HG02798 (cell line): Measurements from ENCODE around the gene CENPS.
"Not testable (repeated sequence)": the region's sequence is repeated elsewhere in the genome, so short reads cannot be mapped to it uniquely, and the experiment has no call there.

ENCODE experiments used
- ATAC-seq: cut with Tn5 transposase; IDR thresholded peaks from one replicate; pipeline ENCODE4 v1.9.1; 2021; ENCODE audit warnings: mild to moderate bottlenecking; ENCODE audit not compliant: unreplicated experiment, poor library complexity

Gene CENPS

DNA sequence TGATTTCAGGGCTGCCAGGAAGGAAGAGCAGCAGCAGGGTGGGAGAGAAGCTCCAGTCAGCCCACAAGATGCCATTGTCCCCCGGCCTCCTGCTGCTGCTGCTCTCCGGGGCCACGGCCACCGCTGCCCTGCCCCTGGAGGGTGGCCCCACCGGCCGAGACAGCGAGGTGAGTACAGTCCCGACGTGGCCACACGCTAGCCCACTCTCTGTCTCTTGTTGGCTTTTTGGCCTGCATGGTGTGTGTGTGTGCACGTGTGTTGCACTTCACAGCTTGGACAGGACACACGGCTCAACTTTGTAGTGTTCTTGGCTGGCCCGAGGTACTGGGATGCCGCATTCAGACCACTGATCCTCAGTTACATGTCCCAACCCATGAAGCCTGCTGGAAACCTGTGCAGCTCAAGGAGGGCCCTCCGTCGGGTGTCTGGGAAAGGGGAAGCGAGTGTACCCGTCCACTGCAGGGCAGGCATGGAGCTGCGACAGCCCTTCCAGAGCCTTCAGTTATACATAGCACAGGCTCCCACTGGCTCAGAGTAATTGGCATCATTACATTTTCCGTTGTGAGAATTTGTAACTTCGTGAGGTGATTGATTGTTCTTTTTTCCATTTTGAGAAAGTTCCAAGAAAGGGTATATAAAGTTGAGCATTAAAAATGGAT is 20.1 kb downstream of the CENPS start:
- no peak for ATAC-seq

DNA sequence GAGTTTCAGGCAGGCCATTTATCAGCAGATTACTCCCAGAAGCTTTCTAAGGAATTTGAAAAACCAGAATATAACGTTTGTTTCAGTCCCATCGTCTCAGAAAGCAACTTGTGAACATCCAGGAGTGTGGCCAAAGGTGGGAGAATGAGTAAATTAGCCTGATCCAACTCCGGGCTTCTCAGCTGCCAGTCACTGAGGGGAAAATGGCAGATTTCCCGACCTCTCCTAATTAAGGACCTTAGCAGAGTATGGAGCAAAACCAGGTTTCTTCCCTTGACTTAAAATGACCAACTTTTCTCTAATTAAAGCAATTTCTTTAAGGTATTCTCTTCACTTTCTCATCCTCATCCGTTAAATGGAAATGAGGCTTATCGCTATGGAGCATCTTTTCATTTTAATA is 20.6 kb downstream of the CENPS start:
- ATAC-seq: no peak

DNA sequence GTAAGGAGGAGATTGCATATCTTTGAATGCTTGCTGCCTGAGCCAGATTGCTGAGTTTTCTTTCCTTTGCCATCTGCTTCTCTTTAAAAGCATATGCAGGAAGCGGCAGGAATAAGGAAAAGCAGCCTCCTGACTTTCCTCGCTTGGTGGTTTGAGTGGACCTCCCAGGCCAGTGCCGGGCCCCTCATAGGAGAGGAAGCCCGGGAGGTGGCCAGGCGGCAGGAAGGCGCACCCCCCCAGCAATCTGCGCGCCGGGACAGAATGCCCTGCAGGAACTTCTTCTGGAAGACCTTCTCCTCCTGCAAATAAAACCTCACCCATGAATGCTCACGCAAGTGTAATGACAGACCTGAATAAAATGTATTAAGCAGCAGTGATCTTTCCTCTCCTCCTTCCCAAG is 21.1 kb downstream of the CENPS start:
- ATAC-seq: no peak

DNA sequence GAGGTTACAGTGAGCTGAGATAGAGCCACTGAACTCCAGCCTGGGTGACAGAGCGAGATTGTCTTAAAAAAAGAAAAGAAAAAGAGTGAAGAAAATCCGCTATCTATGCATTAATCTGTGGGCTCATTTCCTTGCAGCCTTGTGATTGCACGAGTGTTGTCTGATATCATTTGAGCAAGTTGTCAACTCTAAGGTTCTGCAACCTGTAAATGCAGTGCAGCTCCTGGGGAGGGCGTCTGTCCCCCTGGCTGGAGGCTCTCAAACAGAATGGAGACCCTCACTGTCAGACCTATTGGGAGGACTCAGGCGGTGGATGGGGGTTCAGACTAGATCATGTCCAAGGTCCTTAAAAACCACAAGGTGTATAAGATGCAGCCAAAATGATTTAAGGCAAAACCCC is 25.8 kb downstream of the CENPS start:
- ATAC-seq: no peak

GRCh38 chr1:10456661-10457060 is 26.4 kb downstream of the CENPS start:
- no peak for ATAC-seq

DNA sequence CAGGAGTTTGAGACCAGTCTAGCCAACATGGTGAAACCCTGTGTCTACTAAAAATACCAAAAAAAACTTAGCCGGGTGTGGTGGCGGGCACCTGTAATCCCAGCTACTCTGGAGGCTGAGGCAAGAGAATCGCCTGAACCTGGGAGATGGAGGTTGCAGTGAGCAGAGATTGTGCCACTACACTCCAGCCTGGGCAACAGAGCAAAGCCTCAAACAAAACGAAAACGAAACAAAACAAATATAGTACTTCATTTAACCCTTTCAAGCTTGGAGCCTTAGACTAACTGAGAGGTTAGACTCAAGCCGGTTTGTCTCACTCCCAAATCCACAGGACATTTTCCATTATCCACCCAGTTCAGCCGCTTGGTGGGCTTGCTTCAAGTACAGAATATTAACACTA is 27.2 kb downstream of the CENPS start:
- not testable (repeated sequence) for ATAC-seq

DNA sequence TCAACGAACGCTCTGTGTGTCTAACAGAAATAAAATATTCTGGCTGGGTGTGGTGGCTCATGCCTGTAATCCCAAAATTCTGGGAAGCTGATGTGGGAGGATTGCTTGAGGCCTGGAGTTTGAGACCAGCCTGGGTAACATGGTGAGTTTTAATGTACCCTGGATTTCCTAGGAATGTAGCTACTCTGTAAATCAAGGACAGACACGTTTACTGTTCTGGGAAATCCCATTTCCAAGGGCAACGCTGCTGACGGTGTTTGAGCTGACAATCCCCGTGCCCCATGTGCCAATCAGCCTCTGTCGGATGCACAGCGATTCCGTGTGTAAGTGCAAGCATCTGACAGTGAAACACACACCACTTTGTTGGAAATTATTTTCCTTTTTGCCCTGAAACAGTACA is 27.6 kb downstream of the CENPS start:
- no peak for ATAC-seq

DNA sequence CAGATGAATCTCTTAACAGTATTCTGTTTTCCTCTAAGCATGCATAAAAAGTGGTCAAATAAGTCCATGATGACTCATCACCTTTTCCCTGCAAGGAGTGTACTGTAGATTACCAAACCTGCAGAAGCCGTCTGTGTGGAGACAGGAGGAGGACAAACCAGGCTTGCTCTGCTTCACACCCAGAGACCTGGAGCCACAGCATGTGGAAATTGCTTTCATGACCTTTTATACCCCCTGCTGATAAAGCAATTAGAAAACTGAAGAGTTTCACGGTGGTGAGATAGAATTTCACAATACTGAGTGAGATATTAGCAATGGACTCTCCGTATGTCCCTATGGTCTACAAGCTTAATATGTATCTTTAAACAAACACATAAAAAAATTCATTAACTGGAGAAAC is 29.0 kb downstream of the CENPS start:
- ATAC-seq: no peak

DNA sequence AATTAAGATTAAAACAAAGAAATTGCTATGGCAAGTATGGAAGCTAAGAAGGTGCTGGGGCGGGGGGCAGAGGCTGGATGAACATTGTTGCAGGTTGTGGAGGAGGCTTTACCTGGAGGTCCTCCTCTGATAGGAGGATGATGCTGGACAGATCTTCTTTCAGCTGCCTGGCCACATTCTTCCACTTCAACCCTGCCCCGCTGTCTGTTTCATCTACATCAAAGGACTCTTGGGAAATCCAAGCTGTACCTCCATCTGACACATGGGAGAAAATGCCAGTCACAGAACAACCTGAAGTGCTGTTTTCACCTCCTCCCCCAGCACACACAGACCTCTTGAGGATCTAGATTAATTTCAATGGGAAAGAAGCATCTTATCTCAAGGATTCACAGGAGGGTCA is 36.8 kb downstream of the CENPS start:
- no peak for ATAC-seq

DNA sequence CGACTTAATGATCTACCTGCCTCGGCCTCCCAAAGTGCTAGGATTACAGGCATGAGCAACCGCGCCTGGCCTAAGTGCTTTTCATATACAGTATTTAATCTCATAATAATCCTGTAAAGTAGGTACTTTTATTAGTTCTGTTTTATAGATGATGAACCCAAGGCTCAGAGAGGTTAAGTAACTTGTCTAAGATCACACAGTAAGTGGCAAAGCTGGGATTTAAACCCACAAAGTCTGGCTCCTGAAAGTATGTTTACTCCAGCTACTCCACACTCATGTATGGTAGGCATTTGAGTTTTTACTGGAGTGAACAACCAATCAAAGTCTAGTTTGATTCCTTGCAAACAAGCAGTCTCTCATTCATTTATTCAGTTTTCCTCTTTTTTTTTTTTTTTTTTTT is 39.8 kb downstream of the CENPS start:
- ATAC-seq: no peak

GRCh38 chr1:10471411-10472219 is 41.4 kb downstream of the CENPS start:
- ATAC-seq: no peak

DNA sequence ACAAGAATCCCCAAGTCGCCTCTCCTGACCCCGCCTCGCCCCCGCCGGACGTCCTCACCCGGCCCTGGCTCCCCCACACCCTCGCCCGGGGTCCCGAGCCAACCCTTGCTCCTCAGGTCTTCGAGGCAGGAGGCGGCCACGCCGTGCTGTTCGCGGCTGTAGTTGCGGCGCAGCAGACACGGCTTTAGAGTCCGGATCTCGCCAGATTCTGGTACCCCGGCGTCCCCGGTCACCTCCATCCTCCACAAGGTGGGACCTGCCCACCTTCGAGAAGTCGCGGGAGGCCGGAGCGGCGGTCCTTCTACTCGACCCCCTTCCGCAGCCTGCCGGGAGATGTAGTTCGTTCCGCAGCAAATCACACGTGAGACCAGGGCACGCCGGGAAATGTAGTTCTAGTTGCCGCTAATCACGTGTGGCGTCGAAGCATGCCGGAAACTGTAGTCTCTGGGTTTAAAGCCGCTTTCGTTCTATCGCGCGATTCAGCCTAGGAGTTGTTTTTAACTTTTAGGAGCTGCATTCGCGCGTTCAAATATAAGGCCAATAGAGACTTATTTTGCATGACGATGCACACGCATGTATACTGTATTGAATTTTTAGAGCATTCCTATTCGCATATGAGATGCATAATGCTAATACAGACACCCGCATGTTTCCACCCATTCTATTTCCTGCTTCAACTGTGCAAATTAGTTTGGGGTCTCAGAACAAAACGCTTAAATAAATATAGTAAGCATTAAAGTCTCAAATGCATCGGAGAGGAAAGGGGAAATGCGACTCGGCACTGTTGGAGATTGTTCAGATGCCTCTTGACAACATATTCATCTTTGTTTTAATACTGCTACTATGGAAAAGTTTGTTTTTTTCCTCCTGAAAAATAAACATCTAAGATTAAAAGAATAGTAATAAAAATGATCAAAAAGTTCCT is 42.2 kb downstream of the CENPS start, which contains the start of gene DFFA:
Gene DFFA, minus strand, starts transcription at position 310 of the 925 bp plus-strand sequence. Its CDS starts 71 bp downstream, at position 239.
- ATAC-seq: peak; percentile 83

DNA sequence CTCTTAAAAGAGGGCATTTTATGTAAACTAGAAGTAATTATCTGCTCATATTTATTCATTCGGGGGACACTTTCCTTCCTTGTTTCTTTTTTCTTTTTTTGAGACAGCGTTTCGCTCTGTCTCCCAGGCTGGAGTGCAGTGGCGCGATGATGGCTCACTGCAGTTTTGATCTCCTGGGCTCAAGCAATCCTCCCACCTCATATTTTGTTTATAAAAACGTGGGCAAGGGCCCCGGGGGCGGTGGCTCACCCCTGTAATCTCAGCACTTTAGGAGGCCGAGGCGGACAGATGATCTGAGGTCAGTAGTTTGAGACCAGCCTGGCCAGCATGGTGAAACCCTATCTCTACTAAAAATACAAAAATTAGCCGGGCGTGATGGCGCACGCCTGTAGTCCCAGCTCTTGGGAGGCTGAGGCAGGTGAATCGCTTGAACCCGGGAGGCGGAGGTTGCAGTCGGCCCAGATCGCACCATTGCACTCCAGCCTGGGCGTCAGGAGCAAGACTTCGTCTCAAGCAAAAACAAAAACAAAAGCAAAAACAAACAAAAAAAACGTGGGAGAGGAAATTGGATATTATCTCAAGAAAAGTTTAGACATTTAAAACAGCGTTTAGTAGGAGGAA is 43.0 kb downstream of the CENPS start:
- no peak for ATAC-seq

DNA sequence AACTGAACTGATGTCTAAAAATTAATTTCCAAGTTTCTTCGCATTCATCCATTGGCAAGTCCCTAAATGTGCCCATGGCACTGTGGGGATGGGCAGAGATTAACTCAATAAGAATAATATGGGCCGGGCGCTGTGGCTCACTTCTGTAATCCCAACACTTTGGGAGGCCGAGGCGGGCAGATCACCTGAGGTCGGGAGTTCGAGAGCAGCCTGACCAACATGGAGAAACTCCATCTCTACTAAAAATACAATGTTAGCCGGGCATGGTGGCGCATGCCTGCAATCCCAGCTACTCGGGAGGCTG is 44.0 kb downstream of the CENPS start:
- ATAC-seq: not testable (repeated sequence)

GRCh38 chr1:10474613-10475507 is 44.6 kb downstream of the CENPS start, which contains the start of gene PEX14:
PEX14 (plus strand) TSS chr1:10474950; CDS start chr1:10474967, 17 bp downstream.
- ATAC-seq: peak; percentile 68

DNA sequence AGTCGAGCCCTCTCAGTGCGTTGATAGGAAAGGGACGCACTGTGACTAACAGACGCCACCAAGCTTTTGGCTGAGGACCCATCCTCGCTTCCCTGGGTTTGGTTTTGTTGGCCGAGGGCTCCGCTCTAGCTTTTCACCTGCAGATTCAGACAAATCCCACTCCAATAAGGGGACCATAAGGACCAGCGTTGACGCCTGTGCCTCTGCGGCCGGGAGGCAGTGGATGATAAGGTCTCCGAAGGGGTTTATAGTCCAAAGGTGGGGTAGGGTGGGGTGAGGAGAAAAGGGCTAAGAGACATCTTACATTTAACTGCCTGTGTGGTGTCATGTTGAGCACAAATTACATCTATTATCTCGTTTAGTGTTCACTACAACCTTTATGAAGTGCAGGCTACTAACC is 45.3 kb downstream of the CENPS start:
- no peak for ATAC-seq

- no peak for ATAC-seq
These were observed 49.1 kb downstream of the CENPS start for GRCh38 chr1:10479296-10479695.

GRCh38 chr1:10480614-10481013 is 50.4 kb downstream of the CENPS start:
- no peak for ATAC-seq

DNA sequence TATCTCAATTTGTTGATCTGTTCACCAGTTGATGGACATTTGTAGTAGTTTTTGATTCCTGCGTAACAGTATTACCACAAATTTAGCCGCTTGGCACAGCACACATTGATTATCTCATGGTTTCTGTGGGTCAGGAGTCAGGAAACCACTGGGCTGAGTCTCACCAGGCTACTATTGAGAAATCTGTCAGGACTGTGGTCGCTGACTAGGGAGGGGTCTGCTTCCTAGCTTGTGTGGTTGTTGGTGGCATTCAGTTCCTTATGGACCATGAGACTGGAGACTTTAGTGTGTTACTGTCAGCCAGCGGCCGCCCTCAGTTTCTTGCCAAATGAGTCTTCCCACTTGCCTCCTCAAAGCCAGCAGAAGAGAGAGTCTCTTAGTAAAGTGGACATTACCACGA is 54.3 kb downstream of the CENPS start:
- ATAC-seq: no peak
